Stimulated activated effector memory CD8-positive, alpha-beta T cell treated with anti-CD3 and anti-CD28 coated beads, Interleukin-12 subunit alpha, Interleukin-12 subunit beta, amount 100 ng/mL, for 72 hours (primary cell): ENCODE results near the gene PRCC.
A peak's percentile ranks its signal among the peaks of the same experiment; 100 is the strongest.

Experiments used
- ATAC-seq: fragments of 150-1000 bp; cut with Tn5 transposase; 2 replicates; pipeline ENCODE4 v1.10.0; 2021
- DNase-seq, 2 donors: peaks; one replicate each; pipeline ENCODE4 v3.0.0; 2021 to 2022; ENCODE audit warnings: low spot score in 2 of 2
- H3K27ac Mint-ChIP-seq: one replicate; pipeline ENCODE4 v1.8.0; 2022; ENCODE audit warnings: mild to moderate bottlenecking, mixed read lengths
- H3K36me3 Mint-ChIP-seq: one replicate; pipeline ENCODE4 v1.8.0; 2022; ENCODE audit warnings: mild to moderate bottlenecking, mixed read lengths
- H3K4me1 Mint-ChIP-seq: one replicate; pipeline ENCODE4 v1.8.0; 2022; ENCODE audit warnings: mixed read lengths
- H3K4me3 Mint-ChIP-seq: one replicate; pipeline ENCODE4 v1.8.0; 2022; ENCODE audit warnings: mild to moderate bottlenecking, mixed read lengths
- H3K9me3 Mint-ChIP-seq: one replicate; pipeline ENCODE4 v1.8.0; 2022; ENCODE audit warnings: mixed read lengths

PRCC gene

DNA sequence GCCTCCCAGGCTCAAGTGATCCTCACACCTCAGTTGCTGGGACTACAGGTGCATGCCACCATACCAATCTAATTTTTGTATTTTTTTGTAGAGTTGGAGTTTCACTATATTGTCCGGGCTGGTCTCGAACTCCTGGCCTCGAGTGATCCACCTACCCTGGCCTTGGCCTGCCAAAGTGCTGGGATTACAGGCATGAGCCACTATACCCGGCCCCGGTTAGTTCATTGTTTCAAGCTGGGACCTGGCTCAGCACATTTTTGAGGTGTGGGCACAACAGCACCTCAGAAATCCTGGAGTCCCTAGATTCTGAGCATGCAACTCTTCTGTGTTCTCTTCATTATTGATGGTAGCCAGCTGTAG lies 28.0 kb downstream of the PRCC start:
- Mint-ChIP-seq H3K27ac (no peak overlapping the region), H3K4me3 (no peak overlapping the region), H3K9me3 (no peaks in the 10 kb centered on the region), H3K36me3 (peaks cover 97% of the 10 kb centered on the region), H3K4me1 (no peaks in the 10 kb centered on the region)
- DNase-seq = no peak
- no peak for ATAC-seq

DNA sequence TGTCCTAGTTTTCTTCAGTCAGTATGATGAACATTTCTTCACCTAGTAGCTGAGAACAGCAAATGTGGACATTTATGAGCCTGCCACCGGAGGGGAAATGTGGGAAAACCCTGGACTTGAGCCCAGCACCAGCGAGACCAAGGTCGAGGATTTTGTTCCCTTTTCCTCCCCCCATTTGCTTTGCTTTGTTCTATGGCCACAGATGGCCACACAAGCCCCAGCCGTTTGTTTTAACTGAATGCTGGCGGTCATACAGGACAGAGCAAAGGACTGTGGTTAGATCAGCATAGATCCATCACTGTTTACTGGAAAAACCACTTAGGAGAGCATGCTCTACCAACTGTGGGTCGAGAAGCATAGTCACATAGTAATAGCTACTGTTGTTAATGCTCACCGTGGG lies 28.5 kb downstream of the PRCC start:
- DNase-seq (no peak), ATAC-seq (no peak)
- peaks cover 1% of the 10 kb centered on the region for H3K4me1 Mint-ChIP-seq
- no peaks in the 10 kb centered on the region for H3K9me3 Mint-ChIP-seq
- peaks cover 100% of the 10 kb centered on the region for H3K36me3 Mint-ChIP-seq
- H3K4me3 Mint-ChIP-seq = no peak overlapping the region
- H3K27ac Mint-ChIP-seq = no peak overlapping the region

DNA sequence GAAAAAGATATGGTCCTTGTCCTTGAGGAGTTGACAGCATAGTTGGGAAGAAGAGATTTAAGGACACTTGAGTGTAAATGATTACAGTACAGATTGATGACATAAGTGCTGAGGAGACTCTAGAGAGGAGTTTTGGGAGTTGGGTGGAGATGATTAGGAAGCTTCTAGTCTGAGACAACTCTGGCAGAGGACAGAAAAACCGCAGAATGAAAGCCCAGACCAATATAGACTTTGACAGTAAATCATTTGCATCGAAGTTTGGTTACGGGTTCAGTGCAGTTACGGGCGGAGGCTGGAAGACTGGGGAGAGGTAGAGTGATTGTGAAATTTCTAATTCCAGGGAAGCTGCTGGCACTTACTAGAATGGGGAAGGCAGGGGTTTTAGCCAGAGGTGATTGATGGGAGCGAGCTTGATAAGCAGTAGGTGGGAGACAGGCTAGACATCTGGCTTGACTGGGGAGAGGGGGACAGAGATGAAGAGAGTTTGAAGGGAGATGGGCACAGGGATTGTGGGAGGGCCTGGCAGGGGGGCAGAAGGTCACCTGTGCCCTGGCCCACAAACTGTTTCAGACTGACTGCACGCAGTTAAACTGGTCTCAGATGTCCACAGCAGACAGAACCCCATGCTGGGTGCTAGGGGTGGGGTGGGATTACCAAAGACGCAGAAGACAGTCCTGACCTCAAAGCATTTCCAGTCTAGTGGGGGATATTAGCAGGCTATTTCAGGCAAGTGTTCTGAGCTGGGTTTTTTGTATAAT lies 29.2 kb downstream of the PRCC start:
- Mint-ChIP-seq H3K27ac (no peak overlapping the region), H3K4me3 (no peak overlapping the region), H3K4me1 (peaks cover 8% of the 10 kb centered on the region), H3K36me3 (peaks cover 100% of the 10 kb centered on the region), H3K9me3 (no peaks in the 10 kb centered on the region)
- DNase-seq (no peak), ATAC-seq (no peak)

DNA sequence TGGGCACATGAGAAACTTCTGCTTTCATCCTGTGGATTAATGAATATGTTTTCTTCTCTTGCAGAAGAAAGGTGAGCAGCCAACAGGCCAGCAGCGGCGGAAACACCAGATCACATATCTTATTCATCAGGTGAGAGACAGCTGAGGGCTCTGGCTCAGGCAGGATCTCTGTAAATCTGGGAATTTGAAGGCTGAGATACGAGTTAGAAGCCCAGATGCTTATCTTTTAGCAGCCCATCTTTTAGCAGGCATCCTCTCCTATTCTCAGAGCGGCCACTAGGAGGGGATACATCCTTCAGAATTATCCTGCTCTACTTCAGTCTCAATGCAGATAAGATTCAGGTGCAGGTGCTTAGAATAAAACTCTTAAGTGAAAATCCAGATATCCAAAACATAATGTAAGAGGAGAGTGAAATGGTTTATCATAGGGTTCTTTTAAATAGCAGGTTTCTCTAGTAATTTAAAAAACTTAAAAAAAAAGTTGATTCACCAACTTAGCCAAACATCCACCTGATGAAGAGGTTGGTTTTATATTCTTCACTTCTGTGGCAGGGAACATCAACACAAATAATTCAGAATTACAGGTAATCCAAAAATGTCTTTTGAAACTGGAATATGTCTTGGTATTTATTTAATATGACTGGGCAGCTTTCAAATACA lies 30.0 kb downstream of the PRCC start:
- ATAC-seq (peak; percentile 69), DNase-seq (peak in 1 of 2 donors; percentile 71)
- Mint-ChIP-seq H3K36me3 (peaks cover 100% of the 10 kb centered on the region), H3K27ac (no peak overlapping the region), H3K4me1 (peaks cover 17% of the 10 kb centered on the region), H3K9me3 (no peaks in the 10 kb centered on the region), H3K4me3 (no peak overlapping the region)

DNA sequence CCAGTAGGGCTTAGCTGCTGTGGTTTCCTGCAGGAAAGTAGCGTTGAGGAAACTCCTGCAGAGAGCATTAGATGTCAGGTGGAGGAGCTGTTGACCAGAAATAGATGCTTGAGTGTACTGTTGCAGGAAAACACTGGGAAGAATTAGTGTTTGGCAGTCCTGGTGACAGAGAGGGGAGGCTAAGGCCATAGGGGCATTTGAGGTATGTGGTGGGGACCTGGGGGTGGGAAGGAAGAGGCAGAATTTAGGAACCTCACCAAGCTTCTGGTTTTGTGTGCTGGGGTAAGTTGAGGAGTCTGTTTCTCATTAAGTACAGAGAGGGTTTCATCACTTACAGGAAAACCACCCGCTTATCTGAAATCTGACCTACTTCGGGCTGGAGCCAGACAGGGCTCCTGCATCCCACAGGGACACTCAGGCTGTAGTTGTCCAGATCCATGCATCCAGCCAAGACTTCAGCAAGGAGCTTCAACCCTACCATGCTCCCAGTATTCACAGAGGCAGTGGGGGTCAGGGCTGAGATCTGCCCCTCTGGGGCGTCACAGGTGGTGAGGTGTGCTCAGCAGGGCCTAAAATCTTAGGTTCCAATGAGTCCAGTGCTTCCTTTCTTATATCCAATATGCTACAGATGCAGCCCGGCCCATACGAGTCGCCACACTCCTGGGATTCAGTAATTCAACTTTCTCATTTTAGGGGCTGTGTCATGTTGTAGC lies 34.2 kb downstream of the PRCC start:
- H3K27ac Mint-ChIP-seq = peak overlapping the region; percentile 89
- peaks cover 55% of the 10 kb centered on the region for H3K4me1 Mint-ChIP-seq
- peaks cover 100% of the 10 kb centered on the region for H3K36me3 Mint-ChIP-seq
- H3K4me3 Mint-ChIP-seq = no peak overlapping the region
- DNase-seq (no peak), ATAC-seq (peak; percentile 22)
- H3K9me3 Mint-ChIP-seq = no peaks in the 10 kb centered on the region

DNA sequence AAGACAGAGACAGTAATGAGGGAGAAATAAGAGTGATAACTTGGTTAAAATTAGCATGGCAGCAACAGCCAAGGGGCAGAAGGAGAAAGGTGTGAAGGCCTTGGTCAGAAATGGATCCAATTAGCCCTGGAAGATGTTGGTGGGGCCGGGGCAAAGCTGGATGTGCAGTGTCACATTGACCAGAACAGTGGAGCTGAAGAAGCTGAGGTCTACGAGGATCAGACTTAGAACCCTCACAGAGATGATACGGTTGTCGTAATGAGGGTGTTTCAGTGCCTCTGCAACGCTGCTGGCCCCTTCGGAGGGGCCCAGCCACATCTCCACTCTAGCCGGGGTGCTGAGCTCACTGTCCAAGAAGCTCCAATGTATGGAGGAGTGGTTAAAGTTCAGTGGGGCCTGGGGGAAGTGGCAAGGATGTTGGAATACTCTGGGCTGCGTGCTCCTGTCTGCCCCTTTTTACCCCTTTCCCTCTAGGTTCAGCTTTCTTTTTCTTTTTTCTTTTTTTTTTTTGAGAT lies 35.1 kb downstream of the PRCC start:
- Mint-ChIP-seq H3K4me3 (no peak overlapping the region), H3K4me1 (peaks cover 64% of the 10 kb centered on the region), H3K27ac (peak overlapping the region; percentile 89), H3K36me3 (peaks cover 100% of the 10 kb centered on the region), H3K9me3 (no peaks in the 10 kb centered on the region)
- DNase-seq (no peak), ATAC-seq (no peak)

DNA sequence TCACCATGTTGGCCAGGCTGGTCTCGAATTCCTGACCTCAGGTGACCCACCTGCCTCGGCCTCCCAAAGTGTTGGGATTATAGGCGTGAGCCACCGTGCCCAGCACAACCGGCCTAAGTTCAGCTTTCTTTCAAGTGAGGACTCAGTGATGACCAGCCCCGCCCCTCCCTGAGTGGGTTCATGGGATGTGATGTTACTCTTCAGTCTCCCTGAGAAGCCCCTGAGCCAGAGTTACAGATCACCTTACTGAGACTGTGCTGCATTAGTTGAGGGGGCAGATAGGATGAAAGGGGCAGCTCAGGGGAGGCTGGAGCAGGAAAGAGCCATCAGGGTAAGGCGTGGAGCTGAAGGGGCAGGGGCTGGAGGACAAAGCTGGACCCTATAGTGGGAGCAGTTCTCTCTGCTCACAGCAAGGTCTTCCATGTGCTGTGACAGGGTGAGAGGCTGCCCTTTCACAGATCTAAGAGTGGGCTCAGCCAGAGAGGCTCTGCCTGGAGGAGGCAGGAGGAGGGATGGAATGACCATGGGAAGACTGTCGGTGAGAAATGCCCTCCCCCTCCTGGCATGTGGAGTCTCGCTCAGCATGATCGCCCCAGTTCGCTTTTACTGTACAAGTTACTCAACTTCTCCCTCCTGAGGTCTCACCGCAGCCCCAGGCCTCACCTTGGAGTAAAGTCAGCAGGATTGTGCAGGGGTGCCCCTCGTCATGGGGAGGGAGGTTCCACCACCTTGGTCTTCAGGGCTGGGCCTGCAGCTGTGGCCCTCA lies 35.9 kb downstream of the PRCC start:
- Mint-ChIP-seq H3K27ac (peak overlapping the region; percentile 89), H3K9me3 (no peaks in the 10 kb centered on the region), H3K4me1 (peaks cover 72% of the 10 kb centered on the region), H3K4me3 (no peak overlapping the region), H3K36me3 (peaks cover 100% of the 10 kb centered on the region)
- ATAC-seq (peak; percentile 29), DNase-seq (no peak)

DNA sequence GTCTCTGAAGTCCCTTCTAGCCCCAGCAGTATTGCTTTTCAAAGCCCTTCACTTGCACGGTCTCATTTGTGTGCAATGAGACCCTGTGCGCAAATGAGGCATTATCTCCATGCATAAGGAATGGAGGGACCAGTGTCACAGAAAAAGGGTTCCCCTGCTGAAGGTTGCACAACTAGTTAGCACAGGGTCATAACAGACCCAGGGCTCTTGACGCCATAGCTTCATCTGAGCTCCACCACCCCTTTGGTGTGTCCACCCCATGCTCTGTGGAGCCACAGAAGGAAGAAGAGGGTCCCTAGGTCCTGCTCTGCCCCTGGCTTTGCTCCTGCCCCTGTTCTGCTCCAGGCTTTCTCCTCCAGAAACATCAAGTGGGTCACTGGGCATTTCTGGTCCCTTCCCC lies 36.7 kb downstream of the PRCC start:
- no peaks in the 10 kb centered on the region for H3K9me3 Mint-ChIP-seq
- DNase-seq = no peak
- H3K36me3 Mint-ChIP-seq = peaks cover 100% of the 10 kb centered on the region
- H3K27ac Mint-ChIP-seq = peak overlapping the region; percentile 89
- ATAC-seq = no peak
- H3K4me1 Mint-ChIP-seq = peaks cover 80% of the 10 kb centered on the region
- no peak overlapping the region for H3K4me3 Mint-ChIP-seq

DNA sequence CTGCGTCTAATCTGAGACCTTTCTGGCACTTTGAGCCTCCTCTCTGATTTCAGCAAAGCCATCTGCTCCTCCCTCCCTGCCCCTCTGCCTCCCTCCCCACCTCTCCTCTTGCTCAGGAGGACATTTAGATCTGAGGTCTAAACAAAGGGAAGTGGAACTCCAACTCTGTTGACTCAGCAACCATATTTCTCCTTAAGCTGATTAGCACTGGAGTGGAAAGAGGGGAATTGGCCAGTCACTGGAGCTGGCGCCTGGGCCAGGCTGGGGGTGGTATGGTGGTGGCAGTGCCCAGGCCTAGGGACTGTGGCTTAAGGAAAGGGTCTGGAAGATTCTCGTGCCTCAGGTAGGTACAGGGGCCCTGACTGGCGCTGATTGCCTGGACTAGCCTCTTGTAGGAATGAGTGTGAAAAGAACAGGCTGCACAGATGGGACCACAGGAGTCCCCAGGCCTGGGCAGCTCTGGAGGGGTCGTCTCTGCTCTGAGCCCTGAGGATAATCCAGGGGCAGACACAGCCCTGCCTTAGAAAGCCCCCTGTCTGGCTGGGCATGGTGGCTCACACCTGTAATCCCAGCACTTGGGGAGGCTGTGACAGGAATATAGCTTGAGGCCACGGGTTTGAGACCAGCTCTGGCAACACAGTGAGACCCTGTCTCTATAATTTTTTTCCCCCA lies 37.4 kb downstream of the PRCC start:
- Mint-ChIP-seq H3K4me3 (no peak overlapping the region), H3K4me1 (peaks cover 86% of the 10 kb centered on the region), H3K9me3 (no peaks in the 10 kb centered on the region), H3K27ac (peak overlapping the region; percentile 89), H3K36me3 (peaks cover 100% of the 10 kb centered on the region)
- no peak for DNase-seq
- no peak for ATAC-seq

DNA sequence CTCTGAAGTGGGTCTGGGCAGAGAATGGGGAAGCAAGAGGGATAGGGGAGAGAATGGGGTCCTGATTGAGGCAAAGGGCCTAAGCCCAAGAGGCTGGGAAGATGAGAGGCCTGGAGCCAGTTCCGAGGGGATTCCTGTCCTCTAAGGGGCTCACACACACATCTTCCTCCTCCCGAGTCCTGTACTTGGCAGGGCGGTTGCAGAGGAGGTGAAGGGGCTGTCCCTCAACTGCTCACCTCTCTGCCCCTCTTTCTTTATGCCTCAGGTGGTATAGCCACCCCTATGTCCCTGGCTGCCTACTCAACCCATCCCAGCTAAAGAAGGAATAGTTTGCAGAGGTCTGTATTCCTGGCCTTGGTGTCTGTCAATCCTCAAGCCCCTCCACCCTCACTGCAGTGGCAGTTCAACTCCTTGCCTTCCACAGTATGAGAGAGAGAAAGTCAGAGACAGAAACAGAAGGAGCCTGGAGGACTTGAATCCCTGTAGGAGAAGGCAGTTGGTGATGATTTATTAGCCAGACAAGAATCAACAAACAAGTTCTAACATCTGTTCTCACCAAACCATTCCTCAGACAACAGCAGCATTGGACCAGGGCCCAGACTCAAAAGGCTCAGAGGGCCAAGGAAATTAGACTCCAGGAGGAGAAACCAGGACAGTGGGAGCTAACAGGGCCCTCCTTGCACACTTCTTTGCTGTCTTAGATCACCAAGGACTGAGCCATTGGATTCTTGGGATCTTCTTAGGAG lies 38.6 kb downstream of the PRCC start:
- no peak overlapping the region for H3K4me3 Mint-ChIP-seq
- ATAC-seq (no peak), DNase-seq (no peak)
- peaks cover 100% of the 10 kb centered on the region for H3K36me3 Mint-ChIP-seq
- H3K27ac Mint-ChIP-seq = peak overlapping the region; percentile 89
- H3K4me1 Mint-ChIP-seq = peaks cover 92% of the 10 kb centered on the region
- H3K9me3 Mint-ChIP-seq = no peaks in the 10 kb centered on the region

DNA sequence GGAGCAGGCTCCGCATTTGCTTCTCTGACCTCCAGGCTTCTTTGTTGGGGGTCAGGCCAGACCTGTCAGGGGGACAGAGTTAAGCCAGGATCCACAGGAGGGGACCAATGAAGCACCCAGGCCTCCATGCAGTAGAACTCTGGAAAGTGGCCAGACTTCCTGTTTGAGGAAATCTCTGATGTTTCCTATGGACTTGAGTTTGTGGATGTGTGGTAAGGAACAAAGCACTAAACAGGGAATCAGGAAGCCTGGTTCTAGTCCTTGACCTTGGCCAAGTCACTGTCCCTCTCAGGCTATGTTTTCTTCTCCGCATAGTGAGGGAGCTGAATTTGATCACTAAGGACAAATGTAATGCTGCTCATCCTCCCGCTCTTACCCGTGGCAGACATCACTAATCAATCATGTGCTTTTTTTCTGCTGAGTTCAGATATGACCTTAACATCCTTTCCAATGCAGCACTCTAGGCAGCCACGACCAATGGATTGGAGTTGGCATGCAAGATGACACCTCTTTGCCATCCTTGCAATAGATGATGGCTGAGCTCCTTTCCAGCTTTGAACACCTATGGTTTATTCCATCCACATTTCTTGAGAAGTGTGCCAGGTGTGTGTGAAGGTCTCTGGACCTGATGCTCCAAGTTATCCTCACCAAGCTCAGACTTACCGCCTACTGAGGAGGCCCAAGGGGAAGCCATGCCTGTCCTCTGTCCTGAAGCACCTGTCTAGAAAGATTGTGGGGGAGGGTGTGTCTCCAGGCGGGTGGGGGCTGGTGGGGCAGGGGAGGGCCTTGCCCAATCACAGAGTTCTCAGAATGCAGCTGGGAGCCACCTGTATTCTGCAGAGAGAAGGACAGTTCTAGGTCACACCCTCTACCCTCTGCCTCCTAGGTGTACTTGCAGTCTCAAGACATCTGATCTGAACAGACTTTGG lies 39.4 kb downstream of the PRCC start:
- peak overlapping the region; percentile 90 for H3K4me3 Mint-ChIP-seq
- peaks cover 100% of the 10 kb centered on the region for H3K36me3 Mint-ChIP-seq
- H3K4me1 Mint-ChIP-seq = peaks cover 92% of the 10 kb centered on the region
- peak overlapping the region; percentile 89 for H3K27ac Mint-ChIP-seq
- no peak for DNase-seq
- no peaks in the 10 kb centered on the region for H3K9me3 Mint-ChIP-seq
- no peak for ATAC-seq

DNA sequence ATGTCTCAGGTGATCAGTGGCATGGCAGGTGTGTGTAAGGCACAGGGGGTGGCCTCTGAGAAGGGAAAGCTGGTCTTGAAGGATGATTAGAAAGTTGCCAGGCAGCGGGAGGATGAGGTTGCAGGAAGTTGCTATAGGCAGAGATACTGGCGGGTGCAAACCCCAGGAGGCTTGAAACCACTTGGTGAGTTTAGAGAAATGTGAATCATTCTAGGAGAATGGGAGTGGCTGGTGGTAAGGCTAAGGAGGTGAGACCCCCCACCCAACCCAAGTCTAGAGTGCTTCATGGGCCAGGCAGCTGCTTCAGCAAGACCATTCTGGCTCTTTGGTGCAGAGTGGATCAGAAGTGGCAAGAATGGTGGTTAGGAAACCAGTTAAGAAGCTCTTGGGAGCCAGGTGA lies 40.3 kb downstream of the PRCC start:
- Mint-ChIP-seq H3K4me3 (peak overlapping the region; percentile 90), H3K36me3 (peaks cover 100% of the 10 kb centered on the region), H3K4me1 (peaks cover 92% of the 10 kb centered on the region), H3K27ac (peak overlapping the region; percentile 89), H3K9me3 (no peaks in the 10 kb centered on the region)
- ATAC-seq (peak; percentile 76), DNase-seq (peak in 1 of 2 donors; percentile 70)
